Right lobe of liver (tissue), 4 donors: ENCODE measurements around the gene TPSD1.

Experiments used
- CTCF ChIP-seq, 4 donors: fragments of 200-600 bp in 3 of 4; fragments of 450-650 bp in 1 of 4; IDR thresholded peaks; one replicate each; pipeline versions ENCODE4 v1.5.1 to v1.8.0; 2016 to 2022; ENCODE audit warnings: antibody characterized with exemption in 4 of 4, mild to moderate bottlenecking in 2 of 4
- POLR2A ChIP-seq: fragments of 450-650 bp; IDR thresholded peaks from one replicate; pipeline ENCODE4 v1.6.1; 2017; ENCODE audit warnings: antibody characterized with exemption, mild to moderate bottlenecking
- donor health status: DM: no; HTN: no; CAD: no.
- donor health status: DM: no; HTN: no; CAD: no.
- donor health status: DM: no; HTN: yes; CAD: no.

GRCh38 chr16:1265826-1266225 is 10.0 kb downstream of the TPSD1 start:
- TF ChIP-seq CTCF (IDR thresholded peaks at IDR 0.05) (no peak), POLR2A (no peak)
